Upper lobe of left lung (tissue), 4 donors: ENCODE data around the gene DCAF15.

ENCODE experiments used
- POLR2A ChIP-seq, 4 donors: fragments of 450-650 bp; IDR thresholded peaks; one replicate each; pipeline ENCODE4 v1.5.1; 2016 to 2017; ENCODE audit warnings: antibody characterized with exemption in 4 of 4, mild to moderate bottlenecking in 2 of 4
- TF ChIP-seq, protein P1 (sequence below), 6 experiments: fragments of 450-650 bp in 4 of 6; fragments of 200-600 bp in 2 of 6; sonication (generic) in 2 of 6; IDR thresholded peaks; one replicate each; pipeline ENCODE4 v1.5.1; 2016 to 2019; ENCODE audit warnings: antibody characterized with exemption in 6 of 6

DNA sequence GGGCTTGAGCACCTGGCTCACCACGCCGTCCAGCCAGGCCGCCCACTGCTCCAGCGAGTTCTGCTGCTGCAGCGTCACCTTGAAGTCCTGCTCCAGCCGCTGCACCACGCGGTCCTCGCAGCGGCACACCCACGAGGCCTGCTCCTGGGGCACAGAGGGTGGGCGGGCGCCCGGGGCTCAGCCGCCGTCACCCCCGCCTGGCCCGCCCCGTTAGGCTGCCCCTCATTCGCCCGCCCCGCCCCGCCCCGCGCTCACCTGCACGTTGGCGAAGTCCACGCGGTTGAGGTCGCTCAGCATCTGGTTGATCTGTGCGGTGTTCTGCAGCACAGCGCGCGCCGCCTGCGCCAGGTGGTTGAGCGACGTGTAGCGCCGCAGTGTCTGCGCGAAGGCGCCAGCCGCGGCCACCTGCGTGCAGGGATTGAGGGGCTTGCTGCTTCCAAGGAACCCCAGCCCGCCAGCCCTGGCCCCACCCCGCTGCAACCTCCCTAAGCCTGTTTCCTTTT is 11.3 kb downstream of the DCAF15 start:
- TF ChIP-seq, protein P1, sequence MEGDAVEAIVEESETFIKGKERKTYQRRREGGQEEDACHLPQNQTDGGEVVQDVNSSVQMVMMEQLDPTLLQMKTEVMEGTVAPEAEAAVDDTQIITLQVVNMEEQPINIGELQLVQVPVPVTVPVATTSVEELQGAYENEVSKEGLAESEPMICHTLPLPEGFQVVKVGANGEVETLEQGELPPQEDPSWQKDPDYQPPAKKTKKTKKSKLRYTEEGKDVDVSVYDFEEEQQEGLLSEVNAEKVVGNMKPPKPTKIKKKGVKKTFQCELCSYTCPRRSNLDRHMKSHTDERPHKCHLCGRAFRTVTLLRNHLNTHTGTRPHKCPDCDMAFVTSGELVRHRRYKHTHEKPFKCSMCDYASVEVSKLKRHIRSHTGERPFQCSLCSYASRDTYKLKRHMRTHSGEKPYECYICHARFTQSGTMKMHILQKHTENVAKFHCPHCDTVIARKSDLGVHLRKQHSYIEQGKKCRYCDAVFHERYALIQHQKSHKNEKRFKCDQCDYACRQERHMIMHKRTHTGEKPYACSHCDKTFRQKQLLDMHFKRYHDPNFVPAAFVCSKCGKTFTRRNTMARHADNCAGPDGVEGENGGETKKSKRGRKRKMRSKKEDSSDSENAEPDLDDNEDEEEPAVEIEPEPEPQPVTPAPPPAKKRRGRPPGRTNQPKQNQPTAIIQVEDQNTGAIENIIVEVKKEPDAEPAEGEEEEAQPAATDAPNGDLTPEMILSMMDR (IDR thresholded peaks at IDR 0.05): no peak
- no peak for TF ChIP-seq POLR2A (IDR thresholded peaks at IDR 0.05)
